CD14-positive monocyte (primary cell): ENCODE data around the gene CA10. TPM values are rescaled to one million over a fixed set of nuclear protein-coding genes. Genes with fewer than 3 reads are reported as not detected.

ENCODE experiments used
- DNase-seq, 3 donors: peaks; one replicate each; pipeline ENCODE4 v3.0.0-alpha.2; 2011 to 2022
- H2AFZ ChIP-seq: 2 replicates; pipeline ENCODE4 v1.6.0; 2012; ENCODE audit warnings: mild to moderate bottlenecking, low read depth, low read length, inconsistent platforms; ENCODE audit not compliant: insufficient read depth, poor library complexity, severe bottlenecking
- H3K27ac ChIP-seq, 2 donors: 1 replicate in 1 of 2; 2 replicates in 1 of 2; pipeline ENCODE4 v1.5.1; 2012 to 2013; ENCODE audit warnings: low read length in 2 of 2, control low read depth in 1 of 2, inconsistent platforms in 1 of 2, low read depth in 1 of 2, mild to moderate bottlenecking in 1 of 2
- H3K27me3 ChIP-seq, 2 donors: one replicate each; pipeline versions ENCODE4 v1.6.0 to v1.6.1; 2011 to 2013; ENCODE audit warnings: low read length in 2 of 2; ENCODE audit not compliant: control insufficient read depth in 2 of 2, insufficient read depth in 2 of 2
- H3K36me3 ChIP-seq, 2 donors: replicated peaks in 1 of 2; 1 replicate in 1 of 2; 2 replicates in 1 of 2; pipeline versions ENCODE4 v1.5.1 to v1.6.1; 2012 to 2013; ENCODE audit warnings: low read length in 2 of 2, control low read depth in 1 of 2, inconsistent platforms in 1 of 2, mild to moderate bottlenecking in 1 of 2; ENCODE audit not compliant: insufficient read depth in 2 of 2, control insufficient read depth in 1 of 2
- H3K4me1 ChIP-seq, 2 donors: 1 replicate in 1 of 2; 2 replicates in 1 of 2; pipeline versions ENCODE4 v1.5.1 to v1.6.1; 2012 to 2013; ENCODE audit warnings: low read length in 2 of 2, control low read depth in 1 of 2, inconsistent platforms in 1 of 2, mild to moderate bottlenecking in 1 of 2, moderate library complexity in 1 of 2; ENCODE audit not compliant: insufficient read depth in 2 of 2, control insufficient read depth in 1 of 2
- H3K4me2 ChIP-seq: replicated peaks from 2 replicates; pipeline ENCODE3; 2012; ENCODE audit warnings: low read length, moderate library complexity, mild to moderate bottlenecking; ENCODE audit not compliant: poor library complexity, severe bottlenecking; ENCODE audit errors: extremely low read depth
- H3K4me3 ChIP-seq, 3 experiments: fragments of 200-600 bp in 1 of 3; sonication (generic) in 1 of 3; replicated peaks in 1 of 3; 1 replicate in 2 of 3; 2 replicates in 1 of 3; pipeline ENCODE4 v1.5.1; 2011 to 2013; ENCODE audit warnings: low read length in 3 of 3, mild to moderate bottlenecking in 3 of 3, control low read depth in 2 of 3, low read depth in 2 of 3, inconsistent platforms in 1 of 3, moderate library complexity in 1 of 3
- H3K79me2 ChIP-seq: 2 replicates; pipeline ENCODE4 v1.6.0; 2012; ENCODE audit warnings: mild to moderate bottlenecking, control low read depth, inconsistent platforms, low read length, moderate library complexity; ENCODE audit not compliant: insufficient read depth
- H3K9ac ChIP-seq: 2 replicates; pipeline ENCODE4 v1.6.0; 2017; ENCODE audit warnings: low read length, mild to moderate bottlenecking; ENCODE audit not compliant: insufficient read depth, poor library complexity, severe bottlenecking
- H3K9me3 ChIP-seq, 2 donors: replicated peaks in 1 of 2; 1 replicate in 1 of 2; 2 replicates in 1 of 2; pipeline versions ENCODE4 v1.5.1 to v1.6.1; 2012 to 2013; ENCODE audit warnings: low read length in 2 of 2, control low read depth in 1 of 2; ENCODE audit not compliant: control insufficient read depth in 1 of 2, insufficient read depth in 1 of 2
- H4K20me1 ChIP-seq: 2 replicates; pipeline ENCODE4 v1.6.0; 2012; ENCODE audit warnings: mild to moderate bottlenecking, low read length, control low read depth, moderate library complexity; ENCODE audit not compliant: insufficient read depth
- H3K27ac Mint-ChIP-seq, 7 donors: one replicate each; pipeline ENCODE4 v1.8.0; 2020; ENCODE audit warnings: mild to moderate bottlenecking in 7 of 7, mixed read lengths in 7 of 7, moderate library complexity in 6 of 7, inconsistent platforms in 2 of 7
- H3K27me3 Mint-ChIP-seq, 3 donors: one replicate each; pipeline ENCODE4 v1.8.0; 2021 to 2022; ENCODE audit warnings: low read depth in 3 of 3, mild to moderate bottlenecking in 3 of 3, mixed read lengths in 3 of 3, moderate library complexity in 3 of 3, inconsistent platforms in 1 of 3
- H3K36me3 Mint-ChIP-seq, 2 donors: one replicate each; pipeline ENCODE4 v1.8.0; 2020; ENCODE audit warnings: mixed read lengths in 2 of 2, inconsistent platforms in 1 of 2, mild to moderate bottlenecking in 1 of 2
- H3K4me1 Mint-ChIP-seq: one replicate; pipeline ENCODE4 v1.8.0; 2020; ENCODE audit warnings: mild to moderate bottlenecking, mixed read lengths
- H3K4me3 Mint-ChIP-seq, 2 donors: one replicate each; pipeline ENCODE4 v1.8.0; 2020; ENCODE audit warnings: mild to moderate bottlenecking in 2 of 2, mixed read lengths in 2 of 2, moderate library complexity in 1 of 2
- H3K9me3 Mint-ChIP-seq, 7 donors: one replicate each; pipeline ENCODE4 v1.8.0; 2020 to 2022; ENCODE audit warnings: mixed read lengths in 7 of 7, mild to moderate bottlenecking in 6 of 7, moderate library complexity in 6 of 7, inconsistent platforms in 2 of 7
- CTCF ChIP-seq: fragments of 200-600 bp; IDR thresholded peaks from one replicate; pipeline ENCODE4 v1.8.0; 2022; ENCODE audit warnings: antibody characterized with exemption, mild to moderate bottlenecking
- WGBS: methylation state at CpG from one replicate; pipeline ENCODE4 v1.1.5; 2013; ENCODE audit warnings: missing lambda C conversion rate; ENCODE audit not compliant: insufficient coverage; 5-methylcytosine and 5-hydroxymethylcytosine counted together
- intact Hi-C, 2 donors: fragments of 100-400 bp; cut with micrococcal nuclease; formaldehyde crosslinking; loops; one replicate each; pipeline versions ENCODE4 v1.15.0 to v1.15.1; 2023
- polyA plus RNA-seq, 3 donors: library from polyadenylated mRNA; depleted of rRNA in 1 of 3; unstranded in 2 of 3; stranded (reverse) in 1 of 3; fragments of 300-500 nt in 2 of 3; fragments of >200 nt in 1 of 3; fragmentation: Illumina TruSeq in 2 of 3; gene quantifications; 1 replicate in 2 of 3; 2 replicates in 1 of 3; pipeline ENCODE4 v1.2.3, GENCODE V29; 2012 to 2021

CA10 gene
- polyA plus RNA-seq, 3 donors: not detected

GRCh38 chr17:52134641-52135040 is 23.9 kb downstream of the CA10 start:
- WGBS: 100% methylated on average over 1 of the region's 1 CpG
- Histone ChIP-seq H3K9ac (no peak overlapping the region), H3K27ac (no peak overlapping the region), H3K36me3 (no peaks in the 10 kb centered on the region), H3K4me1 (no peaks in the 10 kb centered on the region), H4K20me1 (no peaks in the 10 kb centered on the region), H3K9me3 (no peaks in the 10 kb centered on the region), H3K4me3 (no peak overlapping the region), H3K4me2 (no peak overlapping the region), H3K27me3 (no peaks in the 10 kb centered on the region), H3K79me2 (no peaks in the 10 kb centered on the region), H2AFZ (no peak overlapping the region)
- Mint-ChIP-seq H3K27me3 (peaks cover 2 to 10% (median 3%) of the 10 kb centered on the region in 3 donors), H3K9me3 (peaks cover 0 to 5% (median 0%) of the 10 kb centered on the region in 7 donors), H3K4me3 (no peak overlapping the region), H3K36me3 (no peaks in the 10 kb centered on the region), H3K27ac (no peak overlapping the region), H3K4me1 (no peaks in the 10 kb centered on the region)
- TF ChIP-seq CTCF: no peak
- no peak for DNase-seq
- intact Hi-C loops: no loop called here

GRCh38 chr17:52128721-52129120 is 29.8 kb downstream of the CA10 start:
- H3K4me2 ChIP-seq: no peak overlapping the region
- no peaks in the 10 kb centered on the region for H3K36me3 ChIP-seq
- no peak overlapping the region for H3K4me3 ChIP-seq
- Mint-ChIP-seq H3K36me3 (no peaks in the 10 kb centered on the region), H3K4me3 (no peak overlapping the region), H3K9me3 (peaks cover 0 to 5% (median 0%) of the 10 kb centered on the region in 7 donors), H3K4me1 (no peaks in the 10 kb centered on the region), H3K27me3 (peaks cover 0 to 3% (median 3%) of the 10 kb centered on the region in 3 donors), H3K27ac (no peak overlapping the region)
- WGBS: no CpG with 5 or more reads among the region's 2 CpGs
- no peaks in the 10 kb centered on the region for H3K9me3 ChIP-seq
- no peaks in the 10 kb centered on the region for H3K4me1 ChIP-seq
- DNase-seq: no peak
- H3K27ac ChIP-seq: no peak overlapping the region
- no peaks in the 10 kb centered on the region for H3K79me2 ChIP-seq
- no peaks in the 10 kb centered on the region for H3K27me3 ChIP-seq
- no peaks in the 10 kb centered on the region for H4K20me1 ChIP-seq
- intact Hi-C loops: no loop called here
- H2AFZ ChIP-seq: no peak overlapping the region
- no peak for TF ChIP-seq CTCF
- no peak overlapping the region for H3K9ac ChIP-seq
